A673 (cell line): ENCODE data around the gene OS9.

Source experiments
- CTCF ChIP-seq: fragments of 300-800, 200-600 bp; sonication (generic); conservative IDR thresholded peaks from 2 replicates; pipeline ENCODE4 v1.5.1; 2017; ENCODE audit warnings: low read depth, mild to moderate bottlenecking, antibody characterized with exemption, low read length, moderate library complexity, mixed read lengths
- EZH2 ChIP-seq: fragments of 200-600 bp; sonication (generic); IDR thresholded peaks from 2 replicates; pipeline ENCODE4 v1.6.1; 2017; ENCODE audit warnings: borderline replicate concordance, low read depth, mild to moderate bottlenecking, mixed read lengths, antibody characterized with exemption, low read length; ENCODE audit not compliant: poor library complexity, severe bottlenecking

DNA sequence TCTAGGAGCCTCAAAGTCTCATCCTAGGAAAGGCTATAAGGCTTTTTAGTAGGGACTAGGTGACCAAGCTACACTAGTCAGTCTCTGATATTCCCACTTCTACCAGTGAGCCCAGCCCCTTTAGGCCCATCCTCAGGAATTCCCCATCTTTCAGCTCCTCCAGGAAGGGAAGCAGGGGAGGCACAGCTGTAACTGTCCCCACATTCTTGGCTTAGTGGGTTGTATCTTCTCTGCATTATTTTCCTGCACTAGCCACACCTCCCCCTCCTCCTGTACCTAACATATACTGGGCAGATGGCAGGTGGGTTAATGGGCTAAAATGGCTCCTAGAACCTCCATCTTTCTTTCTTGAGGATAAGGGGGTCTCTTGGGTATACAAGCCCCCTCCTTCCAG, 73.4 kb downstream of the OS9 start:
- TF ChIP-seq CTCF (no peak), EZH2 (no peak)
